ENCODE data around the gene TM9SF3. TPM values are rescaled to one million over a fixed set of nuclear protein-coding genes. Genes with fewer than 3 reads are reported as not detected.

Gene TM9SF3
- total RNA-seq, 2 donors from 2014 or later = 73.7 to 75.2 TPM

DNA sequence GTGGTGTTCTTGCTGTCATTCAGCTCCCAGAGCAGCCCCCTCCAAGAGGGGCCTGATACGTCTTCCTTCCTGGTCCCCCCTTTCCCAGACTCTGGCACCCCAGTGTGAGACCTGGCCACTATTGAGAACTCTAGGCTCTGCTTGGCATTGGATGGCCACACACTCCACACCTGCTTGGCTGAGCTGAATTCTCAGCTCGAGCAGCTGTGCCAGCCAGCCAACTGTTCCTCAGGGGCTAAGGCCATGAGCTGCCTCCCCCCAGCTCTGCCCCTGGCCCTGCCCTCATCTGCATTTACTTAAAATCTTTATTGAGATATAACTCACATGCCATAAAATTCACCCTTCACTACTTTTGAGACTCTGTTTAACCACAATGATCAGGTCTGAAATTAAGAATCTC is 79.8 kb downstream of the TM9SF3 start:
- no peak for ATAC-seq
- 45 to 47% methylated on average over 2 of the region's 2 CpGs for WGBS, 2 donors

DNA sequence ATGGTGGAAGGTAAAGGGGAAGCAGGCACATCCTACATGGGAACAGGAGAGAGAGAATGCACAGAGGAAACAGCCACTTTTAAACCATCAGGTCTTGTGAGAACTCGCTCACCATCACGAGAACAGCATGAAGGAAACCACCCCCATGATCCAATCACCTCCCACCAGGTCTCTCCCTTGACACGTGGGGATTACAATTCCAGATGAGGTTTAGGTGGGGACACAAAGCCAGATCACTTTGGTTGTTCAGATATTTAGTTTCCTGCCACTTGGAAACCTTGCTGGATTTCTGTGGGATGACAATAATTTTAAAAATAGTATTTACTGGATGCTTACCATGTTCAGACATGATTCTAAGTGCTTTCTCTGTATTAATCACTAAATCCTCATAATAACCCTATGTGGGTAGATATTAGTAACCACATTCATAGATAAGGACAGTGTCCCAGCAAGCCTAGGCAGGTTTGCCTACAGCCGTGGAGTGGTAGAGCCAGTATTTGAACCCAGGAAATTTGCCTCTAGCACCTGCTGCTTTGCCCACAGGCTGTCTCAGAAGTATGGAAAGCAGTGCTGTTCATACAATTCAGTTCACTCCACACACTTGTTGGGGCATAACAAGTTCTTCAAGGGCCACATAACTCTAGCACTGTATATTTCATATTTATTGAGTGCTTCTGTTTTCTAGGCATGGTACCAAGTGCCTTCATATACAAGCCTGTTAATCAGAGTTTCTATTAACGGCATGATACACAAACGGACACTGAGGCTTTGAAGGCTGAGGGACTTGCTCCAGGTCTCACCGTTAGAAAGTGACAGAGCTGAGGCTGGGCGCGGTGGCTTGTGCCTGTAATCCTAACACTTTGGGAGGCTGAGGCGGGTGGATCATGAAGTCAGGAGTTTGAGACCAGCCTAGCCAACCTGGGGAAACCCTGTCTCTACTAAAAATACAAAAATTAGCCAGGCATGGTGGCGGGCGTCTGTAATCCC is 81.4 kb downstream of the TM9SF3 start:
- no peak overlapping the region for H3K4me3 ChIP-seq
- ATAC-seq (no peak), DNase-seq (no peak)
- H3K36me3 ChIP-seq (replicated peaks in 1 of 2; ENCODE audit: insufficient read depth in 1 of 2, low read depth in 2 of 2) = no peaks in the 10 kb centered on the region
- H3K4me1 ChIP-seq = no peaks in the 10 kb centered on the region
- H3K9me3 ChIP-seq = no peaks in the 10 kb centered on the region
- no peak overlapping the region for H3K27ac ChIP-seq
- WGBS, 2 donors = 72 to 82% methylated on average over 12 of the region's 12 CpGs
- no peaks in the 10 kb centered on the region for H3K27me3 ChIP-seq
- intact Hi-C loops (cut with DNase I) = no loop called here
- TF ChIP-seq, protein P1, sequence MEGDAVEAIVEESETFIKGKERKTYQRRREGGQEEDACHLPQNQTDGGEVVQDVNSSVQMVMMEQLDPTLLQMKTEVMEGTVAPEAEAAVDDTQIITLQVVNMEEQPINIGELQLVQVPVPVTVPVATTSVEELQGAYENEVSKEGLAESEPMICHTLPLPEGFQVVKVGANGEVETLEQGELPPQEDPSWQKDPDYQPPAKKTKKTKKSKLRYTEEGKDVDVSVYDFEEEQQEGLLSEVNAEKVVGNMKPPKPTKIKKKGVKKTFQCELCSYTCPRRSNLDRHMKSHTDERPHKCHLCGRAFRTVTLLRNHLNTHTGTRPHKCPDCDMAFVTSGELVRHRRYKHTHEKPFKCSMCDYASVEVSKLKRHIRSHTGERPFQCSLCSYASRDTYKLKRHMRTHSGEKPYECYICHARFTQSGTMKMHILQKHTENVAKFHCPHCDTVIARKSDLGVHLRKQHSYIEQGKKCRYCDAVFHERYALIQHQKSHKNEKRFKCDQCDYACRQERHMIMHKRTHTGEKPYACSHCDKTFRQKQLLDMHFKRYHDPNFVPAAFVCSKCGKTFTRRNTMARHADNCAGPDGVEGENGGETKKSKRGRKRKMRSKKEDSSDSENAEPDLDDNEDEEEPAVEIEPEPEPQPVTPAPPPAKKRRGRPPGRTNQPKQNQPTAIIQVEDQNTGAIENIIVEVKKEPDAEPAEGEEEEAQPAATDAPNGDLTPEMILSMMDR (IDR thresholded peaks at IDR 0.05) = no peak
- no peak for TF ChIP-seq POLR2A (IDR thresholded peaks at IDR 0.05)

More for the DNA sequence above, 79.8 kb downstream of the TM9SF3 start:
- no peaks in the 10 kb centered on the region for H3K27me3 ChIP-seq
- DNase-seq = peak in 2 of 4 donors; percentile 10 to 34
- H3K9me3 ChIP-seq = no peaks in the 10 kb centered on the region
- TF ChIP-seq, protein P1 (IDR thresholded peaks at IDR 0.05) = no peak
- TF ChIP-seq POLR2A (IDR thresholded peaks at IDR 0.05) = no peak
- H3K36me3 ChIP-seq (replicated peaks in 1 of 2; ENCODE audit: insufficient read depth in 1 of 2, low read depth in 2 of 2) = no peaks in the 10 kb centered on the region
- no peaks in the 10 kb centered on the region for H3K4me1 ChIP-seq
- H3K27ac ChIP-seq = no peak overlapping the region
- intact Hi-C loops (cut with DNase I) = no loop called here
- no peak overlapping the region for H3K4me3 ChIP-seq

DNA sequence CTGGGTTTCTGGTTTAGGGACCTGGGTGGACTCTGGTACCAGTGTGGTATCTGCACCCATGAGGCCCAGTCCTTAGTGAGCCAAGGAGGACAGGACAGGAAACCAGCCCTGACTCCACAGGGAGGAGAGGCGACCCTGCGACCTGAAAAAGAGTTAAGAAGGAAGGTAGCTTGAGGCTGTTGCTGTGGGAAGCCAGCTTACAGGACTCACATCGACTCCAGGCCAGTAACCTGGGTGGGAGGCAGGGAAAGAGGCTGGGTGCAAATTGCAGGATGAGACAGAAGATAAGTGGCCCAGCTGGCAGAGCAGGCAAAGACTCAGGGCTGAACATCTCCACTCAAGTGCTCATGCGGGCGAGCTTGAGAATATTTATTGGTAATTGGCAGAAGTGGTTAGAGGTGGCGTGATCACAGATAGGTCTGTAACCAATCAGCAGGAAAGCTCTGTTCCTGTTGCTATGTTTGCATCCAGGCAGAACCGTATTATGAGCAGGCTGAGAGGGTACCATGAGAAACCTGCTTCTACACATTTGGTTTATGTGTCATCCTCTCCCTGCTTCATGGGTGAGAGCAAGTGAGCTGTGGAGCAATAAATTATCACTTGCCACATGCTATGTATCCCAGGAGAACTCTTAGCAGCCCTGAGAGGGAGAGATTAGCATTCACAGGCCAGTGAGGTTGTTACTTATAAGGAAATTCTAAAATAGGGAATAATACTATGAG is 84.1 kb downstream of the TM9SF3 start:
- DNase-seq = no peak
- H3K9me3 ChIP-seq = no peaks in the 10 kb centered on the region
- intact Hi-C loops (cut with DNase I) = no loop called here
- H3K4me1 ChIP-seq = no peaks in the 10 kb centered on the region
- H3K27me3 ChIP-seq = no peaks in the 10 kb centered on the region
- TF ChIP-seq POLR2A (IDR thresholded peaks at IDR 0.05) = no peak
- TF ChIP-seq, protein P1 (IDR thresholded peaks at IDR 0.05) = no peak
- 86 to 90% methylated on average over 7 of the region's 7 CpGs for WGBS, 2 donors
- no peaks in the 10 kb centered on the region for H3K36me3 ChIP-seq (replicated peaks in 1 of 2; ENCODE audit: insufficient read depth in 1 of 2, low read depth in 2 of 2)
- H3K27ac ChIP-seq = no peak overlapping the region
- no peak overlapping the region for H3K4me3 ChIP-seq
- no peak for ATAC-seq

DNA sequence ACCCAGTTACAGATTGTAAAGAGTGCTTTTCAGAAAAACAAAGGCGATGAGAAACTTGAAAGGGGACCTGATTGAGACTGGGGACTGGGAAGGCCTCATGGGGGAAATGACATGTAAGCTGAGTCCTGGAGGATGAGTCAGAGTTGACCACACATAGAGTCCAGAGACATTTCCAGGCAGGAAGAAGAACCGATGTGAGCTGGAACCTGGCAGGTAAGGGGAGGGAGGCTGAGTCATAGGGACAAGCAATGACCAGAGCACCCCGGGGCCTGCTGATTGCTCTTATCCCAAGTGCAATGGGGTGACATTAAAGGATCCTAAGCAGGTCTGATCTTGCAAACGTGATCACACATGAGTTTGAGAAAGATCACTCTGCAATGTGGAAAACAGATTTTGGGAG is 84.8 kb downstream of the TM9SF3 start:
- Histone ChIP-seq H3K4me3 (no peak overlapping the region), H3K36me3 (replicated peaks in 1 of 2; ENCODE audit: insufficient read depth in 1 of 2, low read depth in 2 of 2) (no peaks in the 10 kb centered on the region), H3K27ac (no peak overlapping the region), H3K9me3 (no peaks in the 10 kb centered on the region), H3K4me1 (no peaks in the 10 kb centered on the region), H3K27me3 (no peaks in the 10 kb centered on the region)
- TF ChIP-seq, protein P1 (IDR thresholded peaks at IDR 0.05) = no peak
- no peak for TF ChIP-seq POLR2A (IDR thresholded peaks at IDR 0.05)
- WGBS, 2 donors = 73 to 74% methylated on average over 4 of the region's 4 CpGs
- ATAC-seq (no peak), DNase-seq (no peak)
- intact Hi-C loops (cut with DNase I) = no loop called here

Measured in body of pancreas (tissue), 4 donors.